GM06990 (cell line): ENCODE data around the gene NPAS2.

ENCODE experiments used
- DNase-seq: peaks from one replicate; pipeline ENCODE4 v3.0.0-alpha.2; 2011; ENCODE audit not compliant: insufficient read length; ENCODE audit errors: extremely low read depth
- H3K27me3 ChIP-seq: replicated peaks from 2 replicates; pipeline ENCODE4 v1.6.0; 2011; ENCODE audit warnings: low read length; ENCODE audit not compliant: control insufficient read depth, insufficient read depth
- H3K36me3 ChIP-seq: 2 replicates; pipeline ENCODE4 v1.5.1; 2011; ENCODE audit warnings: low read length; ENCODE audit not compliant: control insufficient read depth, insufficient read depth
- H3K4me3 ChIP-seq: replicated peaks from 2 replicates; pipeline ENCODE4 v1.5.1; 2011; ENCODE audit warnings: low read depth, mild to moderate bottlenecking, control low read depth, low read length
- TF ChIP-seq, protein P1 (sequence below): IDR thresholded peaks from 2 replicates; pipeline ENCODE4 v1.5.1; 2011; ENCODE audit warnings: low read length, control low read depth, mild to moderate bottlenecking, inconsistent platforms; ENCODE audit not compliant: insufficient read depth, poor library complexity, severe bottlenecking

The NPAS2 gene

DNA sequence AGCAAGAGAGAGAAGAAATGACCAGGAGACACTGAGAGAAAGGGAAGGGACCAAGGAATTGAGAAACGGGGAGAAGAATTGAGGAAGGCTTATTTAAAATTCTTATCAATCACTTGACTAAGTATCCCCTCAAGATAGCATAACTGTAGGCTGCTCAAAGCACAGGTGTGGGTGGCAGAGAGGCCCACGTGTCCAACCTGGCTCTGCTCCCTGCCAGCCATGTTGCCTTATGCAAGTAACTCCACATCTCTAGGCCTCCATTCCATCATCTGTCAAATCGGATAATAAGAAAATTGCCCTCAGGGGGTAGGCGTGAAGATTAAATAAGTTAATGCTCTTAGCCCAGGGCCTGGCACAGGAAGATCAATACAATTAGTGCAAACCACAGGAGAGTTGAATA, 7.4 kb upstream of the NPAS2 start:
- no peaks in the 10 kb centered on the region; the same call in 1 of the 2 replicates for H3K27me3 ChIP-seq
- no peak overlapping the region for H3K4me3 ChIP-seq
- H3K36me3 ChIP-seq, result no peaks in the 10 kb centered on the region
- DNase-seq, result no peak
- TF ChIP-seq, protein P1, sequence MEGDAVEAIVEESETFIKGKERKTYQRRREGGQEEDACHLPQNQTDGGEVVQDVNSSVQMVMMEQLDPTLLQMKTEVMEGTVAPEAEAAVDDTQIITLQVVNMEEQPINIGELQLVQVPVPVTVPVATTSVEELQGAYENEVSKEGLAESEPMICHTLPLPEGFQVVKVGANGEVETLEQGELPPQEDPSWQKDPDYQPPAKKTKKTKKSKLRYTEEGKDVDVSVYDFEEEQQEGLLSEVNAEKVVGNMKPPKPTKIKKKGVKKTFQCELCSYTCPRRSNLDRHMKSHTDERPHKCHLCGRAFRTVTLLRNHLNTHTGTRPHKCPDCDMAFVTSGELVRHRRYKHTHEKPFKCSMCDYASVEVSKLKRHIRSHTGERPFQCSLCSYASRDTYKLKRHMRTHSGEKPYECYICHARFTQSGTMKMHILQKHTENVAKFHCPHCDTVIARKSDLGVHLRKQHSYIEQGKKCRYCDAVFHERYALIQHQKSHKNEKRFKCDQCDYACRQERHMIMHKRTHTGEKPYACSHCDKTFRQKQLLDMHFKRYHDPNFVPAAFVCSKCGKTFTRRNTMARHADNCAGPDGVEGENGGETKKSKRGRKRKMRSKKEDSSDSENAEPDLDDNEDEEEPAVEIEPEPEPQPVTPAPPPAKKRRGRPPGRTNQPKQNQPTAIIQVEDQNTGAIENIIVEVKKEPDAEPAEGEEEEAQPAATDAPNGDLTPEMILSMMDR, result no peak

DNA sequence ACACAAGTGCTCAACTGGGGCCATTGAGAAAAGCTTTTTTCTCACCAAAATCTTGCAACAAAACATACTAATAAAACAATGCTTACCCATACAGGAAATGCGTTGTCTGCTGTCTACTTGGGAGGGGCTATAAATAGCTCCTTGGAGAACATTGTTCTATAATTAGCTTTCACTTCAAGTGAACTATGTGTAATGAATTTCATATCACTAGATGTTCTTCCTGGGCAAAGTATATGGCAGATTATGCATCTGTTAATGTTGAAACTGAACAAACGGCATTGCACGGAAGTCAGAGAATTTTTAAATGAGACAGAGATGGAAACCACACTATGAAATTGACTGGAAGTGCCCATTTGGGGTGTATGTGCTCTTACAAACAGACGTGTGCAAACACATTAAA, 6.4 kb upstream of the NPAS2 start:
- no peak for DNase-seq
- Histone ChIP-seq H3K27me3 (no peaks in the 10 kb centered on the region; the same call in 1 of the 2 replicates), H3K36me3 (no peaks in the 10 kb centered on the region), H3K4me3 (no peak overlapping the region)
- TF ChIP-seq, protein P1, result no peak

DNA sequence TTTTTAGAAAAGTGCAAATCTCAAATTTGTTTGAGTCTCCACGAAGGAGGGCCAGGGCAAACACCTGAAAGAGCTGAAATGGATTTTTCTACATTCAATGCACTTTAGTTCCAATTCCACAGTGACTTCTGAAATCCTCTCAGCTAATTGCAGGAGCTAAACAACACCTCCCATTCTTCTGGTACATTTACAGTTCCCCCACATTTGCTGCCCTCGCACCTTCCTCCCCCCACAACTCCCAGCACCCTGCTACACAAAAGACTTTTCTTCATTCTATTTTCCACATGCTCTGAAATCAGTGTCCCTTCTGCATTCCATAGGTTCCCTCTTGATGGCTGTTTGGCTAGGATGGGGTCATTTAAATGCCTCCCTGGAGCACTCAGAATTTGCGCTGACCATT, 5.9 kb upstream of the NPAS2 start:
- TF ChIP-seq, protein P1, result no peak
- H3K4me3 ChIP-seq, result no peak overlapping the region
- no peak for DNase-seq
- no peaks in the 10 kb centered on the region for H3K36me3 ChIP-seq
- H3K27me3 ChIP-seq, result no peaks in the 10 kb centered on the region; the same call in none of the 2 replicates

DNA sequence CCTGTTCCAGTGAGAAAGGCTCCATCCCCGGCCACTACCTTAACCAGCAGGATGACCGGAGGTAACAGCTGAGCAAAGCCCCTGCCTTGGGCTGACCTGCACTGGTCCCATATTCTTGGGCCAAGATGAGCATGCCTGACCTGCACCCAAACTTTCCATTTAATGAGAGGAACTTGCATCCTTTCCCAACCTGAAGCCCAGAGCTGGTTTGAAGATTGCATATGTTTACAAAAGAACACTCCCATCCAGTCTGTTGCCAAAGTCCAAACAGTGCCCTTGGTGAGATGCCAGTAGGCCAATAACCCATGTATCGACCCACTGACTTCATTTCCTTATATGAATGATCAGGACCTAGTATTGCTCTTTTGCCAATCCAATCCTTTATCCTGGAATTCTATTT, 5.5 kb upstream of the NPAS2 start:
- Histone ChIP-seq H3K27me3 (no peaks in the 10 kb centered on the region; the same call in none of the 2 replicates), H3K4me3 (no peak overlapping the region), H3K36me3 (no peaks in the 10 kb centered on the region)
- no peak for DNase-seq
- TF ChIP-seq, protein P1, result no peak

DNA sequence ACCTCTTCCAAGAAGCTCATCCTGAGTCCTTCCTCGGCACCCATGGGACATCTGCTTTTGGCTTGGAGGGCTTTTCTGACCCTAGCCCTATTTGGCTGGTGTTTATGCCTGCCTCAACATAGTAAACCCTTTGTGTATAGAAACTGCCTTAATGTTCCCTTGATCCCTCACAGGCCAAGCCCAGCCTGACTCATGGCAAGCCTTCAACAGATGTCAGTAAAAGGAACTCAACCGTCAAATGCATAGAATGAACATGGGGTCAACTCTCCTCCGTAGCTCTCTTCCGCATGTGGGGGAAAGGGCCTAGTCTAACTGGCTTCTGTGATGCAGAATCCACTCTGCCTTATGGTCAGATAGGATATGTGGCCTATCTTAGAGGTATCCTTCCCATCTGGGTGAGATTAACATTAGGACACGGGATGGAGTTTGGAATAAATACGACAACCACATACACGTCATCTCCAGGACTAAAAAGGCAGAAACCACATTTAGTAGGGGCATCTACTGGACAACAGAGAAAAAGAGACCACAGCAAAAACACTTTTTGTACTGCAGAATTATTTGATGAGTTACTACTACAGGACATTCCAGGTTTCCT, 2.5 kb upstream of the NPAS2 start:
- TF ChIP-seq, protein P1, result no peak
- Histone ChIP-seq H3K4me3 (no peak overlapping the region), H3K36me3 (no peaks in the 10 kb centered on the region), H3K27me3 (no peaks in the 10 kb centered on the region; the same call in none of the 2 replicates)
- DNase-seq, result no peak
